NK-92 (cell line): ENCODE data around the gene TFPT.
"Not testable (repeated sequence)": the region's sequence is repeated elsewhere in the genome, so short reads cannot be mapped to it uniquely, and the experiment has no call there.

Experiments used
- DNase-seq: peaks from one replicate; lab custom pipeline; 2025; ENCODE audit not compliant: unreplicated experiment; lab: John Stamatoyannopoulos, UW

TFPT gene

DNA sequence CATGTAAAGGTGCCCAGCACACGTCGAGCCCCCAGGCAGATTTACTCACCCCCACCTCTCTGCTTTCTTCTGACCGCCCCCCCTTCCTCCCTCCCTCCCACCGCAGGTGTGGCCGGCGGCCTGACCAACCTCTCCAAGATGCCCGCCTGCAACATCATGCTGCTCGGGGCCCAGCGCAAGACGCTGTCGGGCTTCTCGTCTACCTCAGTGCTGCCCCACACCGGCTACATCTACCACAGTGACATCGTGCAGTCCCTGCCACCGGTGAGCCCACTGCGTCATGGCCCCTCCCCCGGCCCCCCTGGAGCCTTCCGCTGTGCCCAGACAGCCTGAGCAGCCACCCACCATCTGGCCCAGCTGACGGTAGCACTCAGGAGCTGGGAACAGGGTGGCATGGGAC, 8.9 kb upstream of the TFPT start:
- no peak for DNase-seq

DNA sequence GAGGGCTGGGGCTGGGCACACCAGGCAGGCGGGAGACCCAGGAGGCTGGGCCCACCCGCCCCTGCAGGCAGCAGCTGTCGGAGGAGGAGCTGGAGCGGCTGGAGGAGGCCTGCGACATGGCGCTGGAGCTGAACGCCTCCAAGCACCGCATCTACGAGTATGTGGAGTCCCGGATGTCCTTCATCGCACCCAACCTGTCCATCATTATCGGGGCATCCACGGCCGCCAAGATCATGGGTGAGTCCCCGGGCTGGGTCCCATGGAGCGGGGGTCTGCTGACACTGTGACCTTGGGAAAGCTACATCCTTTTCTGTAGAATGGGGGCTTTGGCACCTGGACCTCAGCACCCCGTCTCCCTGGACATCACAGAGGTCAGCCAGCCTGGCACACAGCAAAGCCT, 8.2 kb upstream of the TFPT start:
- DNase-seq, result no peak

DNA sequence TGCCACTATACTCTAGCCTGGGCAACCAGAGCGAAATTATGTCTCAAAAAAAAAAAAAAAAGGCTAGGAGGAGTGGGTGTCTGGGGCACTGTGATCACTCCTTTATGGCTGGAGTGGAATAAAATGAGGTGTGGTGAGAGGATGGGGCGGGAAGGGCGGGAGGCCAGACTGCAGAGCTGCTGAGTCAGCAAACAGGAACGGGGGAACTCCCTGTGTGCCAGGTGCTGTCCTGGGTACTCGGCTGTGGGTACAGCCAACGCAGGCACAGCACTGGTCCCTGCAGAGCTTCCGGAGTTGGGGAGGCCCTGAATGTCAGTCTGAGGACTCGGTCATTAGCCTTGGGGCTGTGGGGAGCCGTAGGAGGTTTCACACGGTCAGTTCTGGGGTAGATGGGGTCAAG, 5.8 kb upstream of the TFPT start:
- DNase-seq, result no peak

- DNase-seq, result no peak
These were observed 933 bp downstream of the TFPT start for GRCh38 chr19:54114340-54115108.

GRCh38 chr19:54109651-54110050, 5.8 kb downstream of the TFPT start:
- no peak for DNase-seq

- DNase-seq, result no peak
These were observed 7.0 kb downstream of the TFPT start for GRCh38 chr19:54108496-54108895.

GRCh38 chr19:54107876-54108490, 7.5 kb downstream of the TFPT start:
- no peak for DNase-seq

DNA sequence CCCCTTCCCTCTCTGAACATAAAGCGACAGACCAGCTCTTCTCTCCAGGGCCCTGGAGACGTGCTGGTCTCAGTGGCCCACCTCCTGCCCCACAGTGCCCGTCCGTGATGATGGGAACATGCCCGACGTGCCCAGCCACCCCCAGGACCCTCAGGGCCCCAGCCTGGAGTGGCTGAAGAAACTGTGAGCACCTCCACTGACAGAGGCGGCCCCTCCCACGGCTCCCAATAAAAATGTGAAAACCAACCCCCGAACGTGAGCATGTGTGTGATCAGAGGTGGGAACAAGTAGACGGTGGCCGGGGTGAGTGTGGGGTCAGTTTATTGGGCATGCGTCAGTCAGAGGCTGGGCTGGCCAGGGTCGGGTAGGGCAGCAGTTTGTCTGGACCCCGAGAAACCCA, 8.7 kb downstream of the TFPT start:
- no peak for DNase-seq

GRCh38 chr19:54105796-54106195, 9.7 kb downstream of the TFPT start:
- DNase-seq, result no peak

DNA sequence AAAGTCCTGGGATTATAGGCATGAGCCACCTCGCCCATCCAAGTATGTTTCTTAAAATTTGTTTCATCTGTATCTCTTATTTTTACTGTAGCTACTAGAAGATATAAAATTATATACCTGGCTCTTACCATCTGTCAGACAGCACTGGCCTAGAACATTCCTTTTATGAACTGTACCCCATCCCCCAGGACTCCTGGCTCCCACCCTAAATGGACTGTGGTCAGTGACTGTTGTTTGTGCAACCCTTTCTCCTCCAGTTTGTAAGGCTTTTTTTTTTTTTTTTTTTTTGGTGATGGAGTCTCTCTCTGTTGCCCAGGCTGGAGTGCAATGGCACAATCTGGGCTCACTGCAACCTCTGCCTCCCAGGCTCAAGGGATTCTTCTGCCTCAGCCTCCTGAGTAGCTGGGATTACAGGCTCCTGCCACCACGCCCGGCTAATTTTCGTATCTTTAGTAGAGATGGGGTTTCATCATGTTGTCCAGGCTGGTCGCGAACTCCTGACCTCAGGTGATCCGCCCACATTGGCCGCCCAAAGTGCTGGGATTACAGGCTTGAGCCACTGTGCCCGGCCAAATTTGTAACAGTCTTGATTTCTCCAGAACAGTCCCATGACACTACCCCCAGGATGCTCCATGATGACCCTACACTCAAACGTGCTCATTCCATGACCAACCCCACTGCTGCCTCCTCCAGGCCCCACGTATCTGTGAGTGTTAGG, 10.3 kb downstream of the TFPT start:
- DNase-seq, result no peak

- DNase-seq, result peak; percentile 88
These were observed 12.9 kb downstream of the TFPT start, which contains the start of gene NDUFA3 for GRCh38 chr19:54102421-54103169. TSS of gene NDUFA3 (plus strand) at chr19:54102855. CDS start at chr19:54102879, 24 bp downstream.

- DNase-seq, result no peak
These were observed 14.9 kb downstream of the TFPT start, which contains the start of gene OSCAR for GRCh38 chr19:54100561-54100960. TSS of gene OSCAR (minus strand) at chr19:54100803. CDS start at chr19:54100792, 11 bp downstream.

DNA sequence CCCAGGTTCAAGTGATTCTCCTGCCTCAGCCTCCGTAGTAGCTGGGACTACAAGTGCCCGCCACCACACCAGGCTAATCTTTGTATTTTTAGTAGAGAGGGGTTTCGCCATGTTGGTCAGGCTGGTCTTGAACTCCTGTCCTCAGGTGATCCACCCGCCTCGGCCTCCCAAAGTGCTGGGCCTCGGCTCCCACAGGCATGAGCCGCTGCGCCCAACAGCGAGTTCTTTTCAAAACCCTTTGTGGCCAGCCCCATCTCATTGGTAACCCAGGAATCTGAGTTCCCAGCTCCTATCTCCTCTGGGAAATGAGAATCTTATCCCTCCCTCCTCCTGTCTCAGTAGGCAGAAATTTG, 15.6 kb downstream of the TFPT start:
- DNase-seq, result not testable (repeated sequence)

DNA sequence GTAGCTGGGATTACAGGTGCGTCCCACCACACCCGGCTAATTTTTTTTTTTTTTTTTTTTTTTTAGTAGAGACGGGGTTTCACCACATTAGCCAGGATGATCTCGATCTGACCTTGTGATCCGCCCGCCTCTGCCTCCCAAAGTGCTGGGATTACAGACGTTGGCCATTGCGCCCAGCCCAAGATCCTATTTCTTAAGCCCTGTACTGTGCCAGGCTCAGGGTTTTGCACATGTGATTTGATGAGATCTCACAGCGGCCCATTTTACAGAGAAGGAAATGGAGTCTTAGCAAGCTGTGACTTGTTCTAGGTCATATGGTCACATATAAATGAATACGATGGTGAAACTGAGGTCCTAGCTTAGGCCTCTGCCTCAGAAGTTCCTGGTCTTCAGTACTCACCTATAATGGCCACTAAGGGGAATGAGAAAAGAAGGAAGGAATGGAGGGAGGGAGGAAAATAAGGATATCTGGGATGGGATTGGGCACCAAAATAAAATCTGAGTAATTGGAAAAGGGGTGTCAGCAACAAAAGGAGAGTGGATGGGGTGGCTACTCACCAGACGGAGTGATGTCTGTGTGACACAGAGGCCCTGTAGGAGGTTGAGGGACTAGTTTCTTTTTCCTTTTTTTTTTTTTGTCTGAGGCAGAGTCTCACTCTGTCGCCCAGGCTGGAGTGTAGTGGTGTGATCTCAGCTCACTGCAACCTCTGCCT, 16.1 kb downstream of the TFPT start:
- no peak for DNase-seq

DNA sequence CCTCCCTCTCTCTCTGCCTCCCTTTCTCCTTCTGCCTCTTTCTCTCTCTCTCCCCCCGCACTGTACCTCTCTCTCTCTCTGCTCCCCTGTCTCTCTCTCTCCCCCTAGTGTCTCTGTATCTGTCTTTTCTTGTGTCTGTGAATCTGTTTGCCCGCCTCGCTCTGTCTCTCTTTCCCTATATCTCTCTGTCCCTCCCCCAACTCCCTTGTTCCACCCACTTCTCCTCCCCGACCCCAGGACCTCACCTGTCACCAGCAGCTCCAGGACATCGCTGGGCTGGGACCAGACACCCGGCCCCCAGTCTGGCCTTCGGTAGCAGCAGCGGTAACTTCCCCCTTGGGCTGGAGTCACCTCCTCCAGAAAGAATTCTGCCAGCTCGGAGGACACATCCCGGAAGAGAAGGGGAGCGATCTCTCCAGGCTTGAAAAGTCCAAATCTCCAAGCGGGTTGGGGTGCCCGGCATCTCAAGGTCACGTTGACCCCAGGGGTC, 18.8 kb downstream of the TFPT start:
- DNase-seq, result no peak

- DNase-seq, result not testable (repeated sequence)
These were observed 19.4 kb downstream of the TFPT start for GRCh38 chr19:54095859-54096616.

- no peak for DNase-seq
These were observed 20.2 kb downstream of the TFPT start for GRCh38 chr19:54095136-54095858.

GRCh38 chr19:54094426-54095000, 20.9 kb downstream of the TFPT start:
- no peak for DNase-seq

DNA sequence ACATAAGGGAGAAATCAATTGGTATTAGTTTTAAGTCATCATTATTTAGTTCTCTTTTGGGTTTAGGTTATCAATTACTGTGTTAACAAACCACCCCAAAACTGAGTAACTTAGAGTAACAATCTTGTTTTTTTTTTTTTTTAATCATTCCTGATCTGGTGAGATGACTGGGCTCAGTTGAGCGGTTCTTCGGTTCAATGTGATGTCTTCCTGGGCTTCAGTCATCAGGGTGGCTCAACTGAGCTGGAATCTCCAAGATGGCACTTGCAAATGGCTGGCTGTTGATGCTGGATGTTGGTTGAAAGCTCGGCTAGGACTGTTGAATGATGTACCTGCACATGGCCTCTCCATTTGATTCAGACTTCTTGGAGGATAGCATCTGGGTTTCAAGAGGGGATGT, 31.0 kb downstream of the TFPT start:
- no peak for DNase-seq
